B cell (primary cell): Measurements from ENCODE around the gene KRT6B. TPM values are rescaled to one million over a fixed set of nuclear protein-coding genes. Genes with fewer than 3 reads are reported as not detected.
"Not testable (repeated sequence)": the region's sequence is repeated elsewhere in the genome, so short reads cannot be mapped to it uniquely, and the experiment has no call there.

Experiments
- ATAC-seq: fragments of 200-7000 bp; cut with Tn5 transposase; one replicate; pipeline ENCODE4 v1.10.0; 2021; ENCODE audit warnings: low read depth, mild to moderate bottlenecking, moderate number of reproducible peaks, moderate library complexity
- CTCF ChIA-PET: fragments of 350-600 bp; sonication (Branson Sonifier 250); formaldehyde crosslinking; loops from one replicate; lab custom pipeline; 2021; ENCODE audit warnings: antibody characterized with exemption, inconsistent platforms; lab: Charles Lee
- POLR2A ChIA-PET: fragments of 350-600 bp; sonication (Branson Sonifier 250); formaldehyde crosslinking; loops from one replicate; lab custom pipeline; 2021; ENCODE audit warnings: antibody characterized with exemption; lab: Charles Lee
- DNase-seq: peaks from one replicate; pipeline ENCODE4 v3.0.0; 2013
- H2AFZ ChIP-seq: 2 replicates; pipeline ENCODE4 v1.6.1; 2012; ENCODE audit warnings: mild to moderate bottlenecking, low read depth, low read length; ENCODE audit not compliant: insufficient read depth, poor library complexity, severe bottlenecking
- H3K27ac ChIP-seq, 2 donors: 1 replicate in 1 of 2; 2 replicates in 1 of 2; pipeline ENCODE4 v1.5.1; 2012 to 2013; ENCODE audit warnings: low read length in 2 of 2, mild to moderate bottlenecking in 2 of 2, moderate library complexity in 1 of 2
- H3K27me3 ChIP-seq, 4 experiments: fragments of 200-600 bp in 1 of 4; sonication (generic) in 1 of 4; replicated peaks in 1 of 4; 1 replicate in 2 of 4; 2 replicates in 2 of 4; pipeline versions ENCODE4 v1.6.1 to v1.7.0; 2013 to 2016; ENCODE audit warnings: low read length in 3 of 4, mild to moderate bottlenecking in 2 of 4, mixed read lengths in 1 of 4, moderate library complexity in 1 of 4; ENCODE audit not compliant: insufficient read depth in 4 of 4, control insufficient read depth in 3 of 4; ENCODE audit errors: control extremely low read depth in 1 of 4
- H3K36me3 ChIP-seq, 2 experiments: replicated peaks in 1 of 2; 1 replicate in 1 of 2; 2 replicates in 1 of 2; pipeline versions ENCODE4 v1.6.1 to v1.7.1; 2013; ENCODE audit warnings: low read length in 1 of 2; ENCODE audit not compliant: insufficient read depth in 2 of 2, control insufficient read depth in 1 of 2; ENCODE audit errors: control extremely low read depth in 1 of 2, extremely low read depth in 1 of 2
- H3K4me1 ChIP-seq, 2 donors: fragments of 200-600 bp in 1 of 2; sonication (generic) in 1 of 2; 1 replicate in 1 of 2; 2 replicates in 1 of 2; pipeline versions ENCODE4 v1.5.1 to v1.6.1; 2013 to 2017; ENCODE audit warnings: low read length in 2 of 2; ENCODE audit not compliant: control insufficient read depth in 2 of 2, insufficient read depth in 2 of 2
- H3K4me2 ChIP-seq: replicated peaks from 2 replicates; pipeline ENCODE3; 2012; ENCODE audit warnings: mild to moderate bottlenecking, low read depth, low read length; ENCODE audit not compliant: poor library complexity, severe bottlenecking
- H3K4me3 ChIP-seq, 5 experiments: fragments of 200-600 bp in 1 of 5; sonication (generic) in 1 of 5; 1 replicate in 3 of 5; 2 replicates in 2 of 5; pipeline versions ENCODE4 v1.5.1 to v1.7.0; 2011 to 2016; ENCODE audit warnings: low read length in 4 of 5, mild to moderate bottlenecking in 4 of 5, low read depth in 2 of 5, control low read depth in 1 of 5, moderate library complexity in 1 of 5; ENCODE audit not compliant: insufficient read depth in 1 of 5; ENCODE audit errors: control extremely low read depth in 1 of 5, extremely low read depth in 1 of 5
- H3K79me2 ChIP-seq: fragments of 200-600 bp; sonication (generic); one replicate; pipeline ENCODE4 v1.6.0; 2016; ENCODE audit warnings: low read length; ENCODE audit not compliant: control insufficient read depth, insufficient read depth
- H3K9ac ChIP-seq: fragments of 200-600 bp; sonication (generic); 2 replicates; pipeline ENCODE4 v1.6.1; 2017; ENCODE audit warnings: mild to moderate bottlenecking, low read length, moderate library complexity
- H3K9me3 ChIP-seq, 3 donors: one replicate each; pipeline versions ENCODE4 v1.6.1 to v1.7.1; 2013; ENCODE audit warnings: low read length in 2 of 3; ENCODE audit not compliant: control insufficient read depth in 2 of 3, insufficient read depth in 1 of 3; ENCODE audit errors: control extremely low read depth in 1 of 3
- H4K20me1 ChIP-seq: 2 replicates; pipeline ENCODE4 v1.6.0; 2012; ENCODE audit warnings: mild to moderate bottlenecking, low read length; ENCODE audit not compliant: insufficient read depth, control insufficient read depth, poor library complexity, severe bottlenecking
- H3K27ac Mint-ChIP-seq: one replicate; pipeline ENCODE4 v1.8.0; 2021; ENCODE audit warnings: mixed read lengths
- H3K27me3 Mint-ChIP-seq: one replicate; pipeline ENCODE4 v1.8.0; 2021; ENCODE audit warnings: mixed read lengths
- H3K4me1 Mint-ChIP-seq: one replicate; pipeline ENCODE4 v1.8.0; 2021; ENCODE audit warnings: mixed read lengths
- H3K4me3 Mint-ChIP-seq: one replicate; pipeline ENCODE4 v1.8.0; 2021; ENCODE audit warnings: mixed read lengths
- H3K9me3 Mint-ChIP-seq: one replicate; pipeline ENCODE4 v1.8.0; 2022; ENCODE audit warnings: mixed read lengths; ENCODE audit not compliant: insufficient read depth
- CTCF ChIP-seq: fragments of 200-600 bp; IDR thresholded peaks from one replicate; pipeline ENCODE4 v1.8.0; 2022; ENCODE audit warnings: antibody characterized with exemption, mild to moderate bottlenecking
- EZH2 ChIP-seq: IDR thresholded peaks from 2 replicates; pipeline ENCODE4 v1.6.1; 2012; ENCODE audit warnings: borderline replicate concordance, low read depth, mild to moderate bottlenecking, moderate library complexity, low read length; ENCODE audit not compliant: insufficient read depth, poor library complexity, severe bottlenecking
- WGBS: methylation state at CpG from one replicate; pipeline ENCODE4 v1.1.5; 2013; ENCODE audit warnings: missing lambda C conversion rate; ENCODE audit not compliant: insufficient coverage; 5-methylcytosine and 5-hydroxymethylcytosine counted together
- intact Hi-C: fragments of 100-400 bp; cut with micrococcal nuclease; formaldehyde crosslinking; loops from one replicate; pipeline ENCODE4 v1.10.0; 2022
- polyA plus RNA-seq: library from polyadenylated mRNA; depleted of rRNA; stranded (reverse); fragments of >200 nt; gene quantifications from 2 replicates; pipeline ENCODE4 v1.2.3, GENCODE V29; 2012
- total RNA-seq, 2 donors: library from RNA; stranded (reverse); fragments of 120-200 nt in 1 of 2; gene quantifications; 1 replicate in 1 of 2; 2 replicates in 1 of 2; pipeline versions ENCODE4 v1.2.3 to v1.2.4, GENCODE V29; 2013 to 2022

Gene KRT6B
- total and polyA plus RNA-seq, 2 donors (not counting 1 experiment from before 2014, with no cell fraction given), result not detected

DNA sequence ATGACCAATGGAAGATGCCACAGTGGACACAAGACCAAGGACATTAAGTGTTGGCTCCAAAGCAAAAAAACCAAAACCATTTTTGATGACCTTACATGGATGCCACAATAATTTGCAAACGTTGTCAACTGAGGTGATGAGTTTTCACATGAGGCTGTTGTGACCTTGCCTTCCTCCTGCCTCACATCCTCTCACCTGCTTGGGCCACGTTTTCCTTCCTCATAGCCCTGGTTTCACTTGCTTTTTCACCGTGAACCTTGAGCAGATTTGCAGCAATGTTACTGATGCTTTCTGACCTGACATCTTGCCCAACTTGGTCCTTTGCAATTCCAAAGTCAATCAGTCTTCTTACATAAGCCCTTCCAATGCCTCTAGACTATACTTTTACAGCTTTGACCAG is 3.7 kb downstream of the KRT6B start:
- Mint-ChIP-seq H3K9me3 (no peaks in the 10 kb centered on the region), H3K4me3 (no peak overlapping the region), H3K4me1 (peaks cover 3% of the 10 kb centered on the region), H3K27me3 (peaks cover 20% of the 10 kb centered on the region), H3K27ac (no peak overlapping the region)
- no peaks in the 10 kb centered on the region for H3K9me3 ChIP-seq
- CTCF ChIA-PET, result no interaction called here
- no peak overlapping the region for H2AFZ ChIP-seq
- WGBS, result 37% methylated on average over 3 of the region's 3 CpGs
- H3K79me2 ChIP-seq, result no peaks in the 10 kb centered on the region
- TF ChIP-seq CTCF (no peak), EZH2 (no peak)
- peaks cover 0 to 3% (median 0%) of the 10 kb centered on the region in 4 experiments for H3K27me3 ChIP-seq
- H3K27ac ChIP-seq, result no peak overlapping the region
- H3K36me3 ChIP-seq, result no peaks in the 10 kb centered on the region
- no peak for DNase-seq
- no peak for ATAC-seq
- H4K20me1 ChIP-seq, result no peaks in the 10 kb centered on the region
- no peaks in the 10 kb centered on the region for H3K4me1 ChIP-seq
- H3K4me2 ChIP-seq, result no peak overlapping the region
- intact Hi-C loops, result no loop called here
- H3K9ac ChIP-seq, result no peak overlapping the region
- H3K4me3 ChIP-seq, result no peak overlapping the region
- POLR2A ChIA-PET, result no interaction called here

DNA sequence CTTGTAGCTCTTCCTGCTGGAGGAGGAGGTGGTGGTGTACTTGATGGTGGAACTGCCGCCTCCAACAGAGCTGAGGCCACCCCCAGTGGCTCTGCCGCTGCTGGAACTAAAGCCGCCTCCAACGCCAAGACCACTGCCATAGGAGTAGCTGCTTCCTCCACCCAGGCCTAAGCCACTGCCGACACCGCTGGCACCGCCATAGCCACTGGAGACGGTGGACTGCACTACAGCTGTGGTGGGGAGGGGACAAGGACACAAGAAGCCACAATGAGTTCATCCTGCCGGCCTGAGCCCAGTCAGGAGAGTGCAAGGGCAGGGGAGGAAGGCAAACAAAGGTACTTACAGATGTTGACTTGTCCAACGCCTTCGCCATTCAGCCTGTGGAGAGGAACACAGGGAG is 4.8 kb downstream of the KRT6B start:
- WGBS, result 96% methylated on average over 4 of the region's 11 CpGs
- H3K27ac Mint-ChIP-seq, DNase-seq, H3K4me2 ChIP-seq, ATAC-seq, H3K4me1 Mint-ChIP-seq, H3K9ac ChIP-seq, H3K79me2 ChIP-seq, H3K4me3 ChIP-seq, intact Hi-C loops, H3K4me1 ChIP-seq, CTCF ChIA-PET, H3K9me3 ChIP-seq, H3K27me3 ChIP-seq, H2AFZ ChIP-seq, H3K36me3 ChIP-seq, H4K20me1 ChIP-seq, H3K9me3 Mint-ChIP-seq, H3K27ac ChIP-seq, H3K4me3 Mint-ChIP-seq, POLR2A ChIA-PET: not testable (repeated sequence)
- H3K27me3 Mint-ChIP-seq, result peaks cover 24% of the 10 kb centered on the region
